Endodermal cell (in vitro differentiated cells): ENCODE measurements around the gene AGPAT3. TPM values are rescaled to one million over a fixed set of nuclear protein-coding genes. Genes with fewer than 3 reads are reported as not detected.

ENCODE experiments used
- DNase-seq: peaks from one replicate; pipeline ENCODE4 v3.0.0-alpha.2; 2017
- H3K27ac ChIP-seq: 2 replicates; pipeline ENCODE4 v1.5.1; 2013; ENCODE audit warnings: mild to moderate bottlenecking, low read depth, low read length, moderate library complexity
- H3K27me3 ChIP-seq: 2 replicates; pipeline ENCODE4 v1.6.1; 2013; ENCODE audit warnings: mild to moderate bottlenecking, low read length, moderate library complexity; ENCODE audit not compliant: insufficient read depth, control insufficient read depth, poor library complexity, severe bottlenecking
- H3K36me3 ChIP-seq: 2 replicates; pipeline ENCODE4 v1.7.0; 2013; ENCODE audit warnings: mild to moderate bottlenecking, low read length, moderate library complexity; ENCODE audit not compliant: control insufficient read depth, insufficient read depth
- H3K4me1 ChIP-seq: one replicate; pipeline ENCODE4 v1.7.0; 2013; ENCODE audit warnings: low read length; ENCODE audit not compliant: control insufficient read depth, insufficient read depth
- H3K4me3 ChIP-seq: 2 replicates; pipeline ENCODE4 v1.5.1; 2013; ENCODE audit warnings: mild to moderate bottlenecking, low read length, moderate library complexity
- H3K9ac ChIP-seq: 2 replicates; pipeline ENCODE4 v1.6.1; 2013; ENCODE audit warnings: mild to moderate bottlenecking, low read length, moderate library complexity; ENCODE audit not compliant: poor library complexity, severe bottlenecking; ENCODE audit errors: extremely low read depth
- H3K9me3 ChIP-seq: 2 replicates; pipeline ENCODE4 v1.6.1; 2013; ENCODE audit warnings: mild to moderate bottlenecking, low read length, moderate library complexity; ENCODE audit not compliant: control insufficient read depth
- H3K27ac Mint-ChIP-seq: 2 replicates; pipeline ENCODE4 v1.8.0; 2020; ENCODE audit warnings: mixed read lengths
- H3K27me3 Mint-ChIP-seq: 2 replicates; pipeline ENCODE4 v1.8.0; 2021; ENCODE audit warnings: mild to moderate bottlenecking, mixed read lengths; ENCODE audit not compliant: insufficient read depth
- H3K36me3 Mint-ChIP-seq: 2 replicates; pipeline ENCODE4 v1.8.0; 2020; ENCODE audit warnings: low read depth, mixed read lengths
- H3K4me1 Mint-ChIP-seq: 2 replicates; pipeline ENCODE4 v1.8.0; 2020; ENCODE audit warnings: mixed read lengths
- H3K4me3 Mint-ChIP-seq: 2 replicates; pipeline ENCODE4 v1.8.0; 2020; ENCODE audit warnings: mild to moderate bottlenecking, moderate library complexity, mixed read lengths
- H3K9me3 Mint-ChIP-seq: 2 replicates; pipeline ENCODE4 v1.8.0; 2020; ENCODE audit warnings: mild to moderate bottlenecking, mixed read lengths
- WGBS, 2 experiments: methylation state at CpG; one replicate each; pipeline versions ENCODE4 v1.1.5 to v1.1.7; 2013; ENCODE audit warnings: missing lambda C conversion rate in 2 of 2, mixed read lengths in 1 of 2; ENCODE audit not compliant: insufficient coverage in 1 of 2, insufficient read length in 1 of 2; 5-methylcytosine and 5-hydroxymethylcytosine counted together
- total RNA-seq, 2 donors: library from RNA; stranded (reverse); fragmentation: NEBNext Ultra II Directional in 1 of 2; extraction: Animal tissue kit (Norgen Biotek cat#: 25700) in 1 of 2; gene quantifications; 2 replicates in 1 of 2; 3 replicates in 1 of 2; pipeline ENCODE4 v1.2.1, GENCODE V29; 2021
- TF ChIP-seq, protein P1 (sequence below): fragments of 200-600 bp; sonication (generic); conservative IDR thresholded peaks from 2 replicates; pipeline ENCODE4 v1.5.0; 2021; ENCODE audit warnings: antibody characterized with exemption, mild to moderate bottlenecking

AGPAT3 gene
- total RNA-seq, 2 donors from 2014 or later, result 44.0 to 74.4 TPM

DNA sequence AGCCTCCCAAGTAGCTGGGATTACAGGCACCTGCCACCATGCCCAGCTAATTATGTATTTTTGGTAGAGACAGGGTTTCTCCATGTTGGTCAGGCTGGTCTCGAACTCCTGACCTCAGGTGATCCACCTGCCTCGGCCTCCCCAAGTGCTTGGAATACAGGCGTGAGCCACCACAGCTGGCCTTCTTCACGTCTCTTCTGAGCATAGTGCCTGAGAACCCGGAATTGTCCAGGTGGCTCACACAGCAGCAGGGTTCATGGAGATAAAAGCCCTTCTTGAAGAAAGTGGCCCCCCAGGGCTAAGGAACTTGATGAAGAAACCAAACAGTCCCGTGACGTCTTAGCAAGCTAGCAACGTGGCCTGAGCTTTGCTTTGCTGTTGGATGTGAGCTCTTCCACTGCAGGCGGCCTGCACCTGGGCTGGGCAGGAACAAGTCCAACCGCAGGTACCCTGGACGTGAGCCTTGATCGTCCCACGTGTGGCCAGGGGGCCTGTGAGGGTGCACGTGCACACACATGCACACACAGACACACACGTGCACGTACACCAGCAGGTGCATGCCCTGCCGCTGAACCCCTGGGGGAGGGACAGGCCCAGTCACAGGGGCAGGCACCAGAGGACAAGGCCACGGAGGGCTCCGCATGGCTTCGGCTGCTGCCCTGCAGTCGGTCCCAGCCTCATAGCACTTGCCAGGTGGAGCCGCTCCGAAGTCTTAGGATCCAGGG, 123.6 kb downstream of the AGPAT3 start:
- H3K4me1 Mint-ChIP-seq, result peaks cover 4% of the 10 kb centered on the region
- no peaks in the 10 kb centered on the region for H3K4me1 ChIP-seq
- H3K27ac ChIP-seq, result no peak overlapping the region
- H3K4me3 ChIP-seq, result no peak overlapping the region
- DNase-seq, result no peak
- no peak overlapping the region for H3K9ac ChIP-seq
- no peaks in the 10 kb centered on the region for H3K27me3 ChIP-seq
- H3K4me3 Mint-ChIP-seq, result no peak overlapping the region
- H3K9me3 Mint-ChIP-seq, result no peaks in the 10 kb centered on the region
- H3K36me3 ChIP-seq, result no peaks in the 10 kb centered on the region
- TF ChIP-seq, protein P1, sequence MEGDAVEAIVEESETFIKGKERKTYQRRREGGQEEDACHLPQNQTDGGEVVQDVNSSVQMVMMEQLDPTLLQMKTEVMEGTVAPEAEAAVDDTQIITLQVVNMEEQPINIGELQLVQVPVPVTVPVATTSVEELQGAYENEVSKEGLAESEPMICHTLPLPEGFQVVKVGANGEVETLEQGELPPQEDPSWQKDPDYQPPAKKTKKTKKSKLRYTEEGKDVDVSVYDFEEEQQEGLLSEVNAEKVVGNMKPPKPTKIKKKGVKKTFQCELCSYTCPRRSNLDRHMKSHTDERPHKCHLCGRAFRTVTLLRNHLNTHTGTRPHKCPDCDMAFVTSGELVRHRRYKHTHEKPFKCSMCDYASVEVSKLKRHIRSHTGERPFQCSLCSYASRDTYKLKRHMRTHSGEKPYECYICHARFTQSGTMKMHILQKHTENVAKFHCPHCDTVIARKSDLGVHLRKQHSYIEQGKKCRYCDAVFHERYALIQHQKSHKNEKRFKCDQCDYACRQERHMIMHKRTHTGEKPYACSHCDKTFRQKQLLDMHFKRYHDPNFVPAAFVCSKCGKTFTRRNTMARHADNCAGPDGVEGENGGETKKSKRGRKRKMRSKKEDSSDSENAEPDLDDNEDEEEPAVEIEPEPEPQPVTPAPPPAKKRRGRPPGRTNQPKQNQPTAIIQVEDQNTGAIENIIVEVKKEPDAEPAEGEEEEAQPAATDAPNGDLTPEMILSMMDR, result no peak
- H3K9me3 ChIP-seq, result no peaks in the 10 kb centered on the region
- 94 to 95% methylated on average over 18 to 23 of the region's 23 CpGs for WGBS, 2 experiments
- no peak overlapping the region for H3K27ac Mint-ChIP-seq
- H3K36me3 Mint-ChIP-seq, result peaks cover 1% of the 10 kb centered on the region
- no peaks in the 10 kb centered on the region for H3K27me3 Mint-ChIP-seq

GRCh38 chr21:43989401-43989800, 124.4 kb downstream of the AGPAT3 start:
- Mint-ChIP-seq H3K4me3 (no peak overlapping the region), H3K9me3 (no peaks in the 10 kb centered on the region), H3K36me3 (no peaks in the 10 kb centered on the region), H3K4me1 (peaks cover 4% of the 10 kb centered on the region), H3K27ac (no peak overlapping the region), H3K27me3 (no peaks in the 10 kb centered on the region)
- no peaks in the 10 kb centered on the region for H3K4me1 ChIP-seq
- TF ChIP-seq, protein P1, result no peak
- no peaks in the 10 kb centered on the region for H3K9me3 ChIP-seq
- H3K36me3 ChIP-seq, result no peaks in the 10 kb centered on the region
- H3K4me3 ChIP-seq, result no peak overlapping the region
- no peaks in the 10 kb centered on the region for H3K27me3 ChIP-seq
- WGBS, 2 experiments, result 83 to 94% methylated on average over 2 to 7 of the region's 7 CpGs
- no peak overlapping the region for H3K27ac ChIP-seq
- no peak for DNase-seq
- H3K9ac ChIP-seq, result no peak overlapping the region

- Histone ChIP-seq H3K27me3 (no peaks in the 10 kb centered on the region), H3K9me3 (no peaks in the 10 kb centered on the region), H3K36me3 (no peaks in the 10 kb centered on the region), H3K4me1 (no peaks in the 10 kb centered on the region), H3K27ac (no peak overlapping the region), H3K4me3 (no peak overlapping the region), H3K9ac (no peak overlapping the region)
- Mint-ChIP-seq H3K9me3 (no peaks in the 10 kb centered on the region), H3K27ac (no peak overlapping the region), H3K36me3 (no peaks in the 10 kb centered on the region), H3K4me1 (no peaks in the 10 kb centered on the region), H3K4me3 (no peak overlapping the region), H3K27me3 (no peaks in the 10 kb centered on the region)
- no peak for DNase-seq
- WGBS, 2 experiments, result 92% methylated on average over 20 to 33 of the region's 33 CpGs
- TF ChIP-seq, protein P1, result no peak
These were observed 126.5 kb downstream of the AGPAT3 start for GRCh38 chr21:43991447-43991991.
